WTC11 (cell line): ENCODE results near the gene HRH1. TPM values are rescaled to one million over a fixed set of nuclear protein-coding genes. Genes with fewer than 3 reads are reported as not detected.

Experiments
- ATAC-seq: fragments of 200-7000 bp; cut with Tn5 transposase; 2 replicates; pipeline ENCODE4 v1.10.0; 2021; ENCODE audit warnings: mild to moderate bottlenecking, moderate library complexity
- CTCF ChIA-PET: fragments of 300-600 bp; sonication (Branson Sonifier 250); formaldehyde crosslinking; loops from one replicate; lab custom pipeline; 2021; ENCODE audit warnings: antibody characterized with exemption; lab: Charles Lee
- POLR2A ChIA-PET: fragments of 350-600 bp; sonication (Branson Sonifier 250); formaldehyde crosslinking; loops from one replicate; lab custom pipeline; 2021; ENCODE audit warnings: antibody characterized with exemption; lab: Charles Lee
- DNase-seq: peaks from one replicate; pipeline ENCODE4 v3.0.0; 2021; ENCODE audit warnings: low spot score
- H3K27ac Mint-ChIP-seq: 2 replicates; pipeline ENCODE4 v1.8.0; 2021; ENCODE audit warnings: mixed read lengths
- H3K27me3 Mint-ChIP-seq: 2 replicates; pipeline ENCODE4 v1.8.0; 2021; ENCODE audit warnings: low read depth, mild to moderate bottlenecking, moderate library complexity, mixed read lengths
- H3K36me3 Mint-ChIP-seq: 2 replicates; pipeline ENCODE4 v1.8.0; 2021; ENCODE audit warnings: mixed read lengths
- H3K4me1 Mint-ChIP-seq: 2 replicates; pipeline ENCODE4 v1.8.0; 2022; ENCODE audit warnings: mixed read lengths
- H3K4me3 Mint-ChIP-seq: 2 replicates; pipeline ENCODE4 v1.8.0; 2021; ENCODE audit warnings: mild to moderate bottlenecking, moderate library complexity, mixed read lengths
- H3K9me3 Mint-ChIP-seq: 2 replicates; pipeline ENCODE4 v1.8.0; 2021; ENCODE audit warnings: mixed read lengths
- AR ChIP-seq: fragments of 250-450 bp; sonication (Bioruptor Pico); IDR thresholded peaks from 2 replicates; pipeline ENCODE4 v1.9.0; 2021; ENCODE audit warnings: mild to moderate bottlenecking
- ARID4B ChIP-seq: sonication (generic); formaldehyde crosslinking; IDR thresholded peaks from 2 replicates; pipeline ENCODE4 v1.8.0; 2023; ENCODE audit warnings: missing genetic modification reagents, mild to moderate bottlenecking, borderline replicate concordance
- ATF6 ChIP-seq: sonication (generic); formaldehyde crosslinking; IDR thresholded peaks from 2 replicates; pipeline ENCODE4 v1.8.1; 2023; ENCODE audit warnings: mild to moderate bottlenecking, missing genetic modification reagents
- CTCF ChIP-seq: fragments of 200-600 bp; IDR thresholded peaks from 2 replicates; pipeline ENCODE4 v1.8.0; 2022; ENCODE audit warnings: antibody characterized with exemption
- HMGA2 ChIP-seq: fragments of 250-450 bp; sonication (Bioruptor Pico); IDR thresholded peaks from 2 replicates; pipeline ENCODE4 v1.4.0; 2021; ENCODE audit warnings: mild to moderate bottlenecking, moderate library complexity
- JAZF1 ChIP-seq: fragments of 250-450 bp; sonication (Bioruptor Pico); IDR thresholded peaks from 2 replicates; pipeline ENCODE4 v1.9.0; 2021; ENCODE audit warnings: moderate library complexity, mild to moderate bottlenecking, inconsistent platforms
- NFE2L1 ChIP-seq: sonication (generic); formaldehyde crosslinking; IDR thresholded peaks from 2 replicates; pipeline ENCODE4 v1.8.1; 2023; ENCODE audit warnings: missing genetic modification reagents
- NFYB ChIP-seq: sonication (generic); formaldehyde crosslinking; conservative IDR thresholded peaks from 2 replicates; pipeline ENCODE4 v1.8.0; 2022; ENCODE audit warnings: low read depth, missing genetic modification reagents
- PREB ChIP-seq: sonication (generic); formaldehyde crosslinking; IDR thresholded peaks from 2 replicates; pipeline ENCODE4 v1.8.1; 2022; ENCODE audit warnings: mild to moderate bottlenecking, missing genetic modification reagents, moderate library complexity, borderline replicate concordance
- PRRX2 ChIP-seq: fragments of 250-450 bp; sonication (Bioruptor Pico); IDR thresholded peaks from 2 replicates; pipeline ENCODE4 v1.8.0; 2021; ENCODE audit warnings: mild to moderate bottlenecking
- RELA ChIP-seq: sonication (generic); formaldehyde crosslinking; IDR thresholded peaks from 2 replicates; pipeline ENCODE4 v1.8.1; 2022; ENCODE audit warnings: missing genetic modification reagents, mild to moderate bottlenecking, borderline replicate concordance
- ZNF219 ChIP-seq: sonication (generic); formaldehyde crosslinking; IDR thresholded peaks from 2 replicates; pipeline ENCODE4 v1.8.0; 2023; ENCODE audit warnings: missing genetic modification reagents, mild to moderate bottlenecking, borderline replicate concordance
- ZNF423 ChIP-seq: fragments of 250-450 bp; sonication (Bioruptor Pico); IDR thresholded peaks from 2 replicates; pipeline ENCODE4 v2.1.2; 2022; ENCODE audit warnings: mild to moderate bottlenecking, moderate library complexity
- ZNF532 ChIP-seq: fragments of 250-450 bp; sonication (Bioruptor Pico); IDR thresholded peaks from 2 replicates; pipeline ENCODE4 v1.9.0; 2021; ENCODE audit warnings: mild to moderate bottlenecking, borderline replicate concordance
- total RNA-seq: library from RNA; stranded (reverse); gene quantifications from 3 replicates; pipeline ENCODE4 v1.2.3, GENCODE V29; 2021

The HRH1 gene
- total RNA-seq, 1 experiment from 2014 or later: not detected

GRCh38 chr3:11288021-11288491 lies 133.8 kb downstream of the HRH1 start (continued):
- TF ChIP-seq PRRX2 (CRISPR knock-in tag): no peak
- TF ChIP-seq AR (CRISPR knock-in tag): no peak
- no peak for TF ChIP-seq NFYB (CRISPR knock-in tag)
- TF ChIP-seq HMGA2 (CRISPR knock-in tag): no peak
- no peak for TF ChIP-seq ARID4B
- TF ChIP-seq ZNF423 (CRISPR knock-in tag): no peak
- TF ChIP-seq, all 79 proteins: peak for 0

GRCh38 chr3:11288786-11289637 lies 134.7 kb downstream of the HRH1 start:
- H3K9me3 Mint-ChIP-seq: no peaks in the 10 kb centered on the region
- ATAC-seq: no peak
- no peak overlapping the region for H3K4me3 Mint-ChIP-seq
- H3K27me3 Mint-ChIP-seq: no peaks in the 10 kb centered on the region
- H3K27ac Mint-ChIP-seq: no peak overlapping the region
- ChIA-PET POLR2A (no interaction called here), CTCF (interaction anchor here (1.6 kb wide), 1 partner anchor 46 kb away, joined by 4 read pairs; no protein-coding TSS in a partner anchor)
- H3K4me1 Mint-ChIP-seq: no peaks in the 10 kb centered on the region
- H3K36me3 Mint-ChIP-seq: no peaks in the 10 kb centered on the region
- DNase-seq: no peak
- TF ChIP-seq PREB (CRISPR knock-in tag): no peak
- TF ChIP-seq ATF6 (CRISPR knock-in tag): no peak
- no peak for TF ChIP-seq NFE2L1 (CRISPR knock-in tag)
- TF ChIP-seq RELA (CRISPR knock-in tag): no peak
- no peak for TF ChIP-seq JAZF1 (CRISPR knock-in tag)
- no peak for TF ChIP-seq ZNF219 (CRISPR knock-in tag)
- TF ChIP-seq CTCF: no peak
- no peak for TF ChIP-seq AR (CRISPR knock-in tag)
- no peak for TF ChIP-seq ZNF532 (CRISPR knock-in tag)
